CD4-positive, alpha-beta T cell treated with Interleukin-1 beta for 1 hour (primary cell): ENCODE data around the gene PARD3B.
A peak's percentile ranks its signal among the peaks of the same experiment; 100 is the strongest.

ENCODE experiments used
- DNase-seq, 2 donors: peaks; one replicate each; pipeline ENCODE4 v3.0.0-alpha.2; 2020 to 2022

Gene PARD3B

GRCh38 chr2:204544961-204545860 is at the start of gene PARD3B:
PARD3B (plus strand) TSS chr2:204545475; CDS start chr2:204546000, 525 bp downstream.
- peak in 1 of 2 donors; percentile 5 for DNase-seq

- DNase-seq, result no peak
Measured at GRCh38 chr2:204496779-204497178, 48.5 kb upstream of the PARD3B start.

GRCh38 chr2:204497855-204498254 is 47.4 kb upstream of the PARD3B start:
- DNase-seq, result no peak

- DNase-seq, result no peak
Measured at GRCh38 chr2:204498291-204498690, 47.0 kb upstream of the PARD3B start.

GRCh38 chr2:204503869-204504268 is 41.4 kb upstream of the PARD3B start:
- no peak for DNase-seq

GRCh38 chr2:204504594-204504993 is 40.7 kb upstream of the PARD3B start:
- DNase-seq, result no peak

- no peak for DNase-seq
Measured at GRCh38 chr2:204505488-204505887, 39.8 kb upstream of the PARD3B start.

GRCh38 chr2:204505946-204506345 is 39.3 kb upstream of the PARD3B start:
- DNase-seq, result no peak

- no peak for DNase-seq
Measured at GRCh38 chr2:204507636-204508035, 37.6 kb upstream of the PARD3B start.

- no peak for DNase-seq
Measured at GRCh38 chr2:204510709-204511420, 34.4 kb upstream of the PARD3B start.

- DNase-seq, result no peak
Measured at GRCh38 chr2:204514439-204514838, 30.8 kb upstream of the PARD3B start.

GRCh38 chr2:204515416-204515815 is 29.9 kb upstream of the PARD3B start:
- DNase-seq, result no peak

GRCh38 chr2:204517154-204517553 is 28.1 kb upstream of the PARD3B start:
- no peak for DNase-seq

- DNase-seq, result no peak
Measured at GRCh38 chr2:204529795-204530463, 15.3 kb upstream of the PARD3B start.

GRCh38 chr2:204530464-204530805 is 14.8 kb upstream of the PARD3B start:
- DNase-seq, result no peak

- no peak for DNase-seq
Measured at GRCh38 chr2:204533629-204534370, 11.5 kb upstream of the PARD3B start.

GRCh38 chr2:204535356-204535755 is 9.9 kb upstream of the PARD3B start:
- DNase-seq, result no peak

GRCh38 chr2:204535764-204536163 is 9.5 kb upstream of the PARD3B start:
- DNase-seq, result no peak

GRCh38 chr2:204538182-204539018 is 6.9 kb upstream of the PARD3B start:
- no peak for DNase-seq

- DNase-seq, result no peak
Measured at GRCh38 chr2:204539019-204539385, 6.3 kb upstream of the PARD3B start.

GRCh38 chr2:204541637-204542036 is 3.6 kb upstream of the PARD3B start:
- DNase-seq, result no peak
